Measurements from ENCODE around the gene B3GNT7.
A peak's percentile ranks its signal among the peaks of the same experiment; 100 is the strongest.
"Not testable (repeated sequence)": the region's sequence is repeated elsewhere in the genome, so short reads cannot be mapped to it uniquely, and the experiment has no call there.

Gene B3GNT7

GRCh38 chr2:231405601-231406367, 10.3 kb downstream of the B3GNT7 start:
- not testable (repeated sequence) for H3K4me3 ChIP-seq (ENCODE audit: low read depth, low read length)

DNA sequence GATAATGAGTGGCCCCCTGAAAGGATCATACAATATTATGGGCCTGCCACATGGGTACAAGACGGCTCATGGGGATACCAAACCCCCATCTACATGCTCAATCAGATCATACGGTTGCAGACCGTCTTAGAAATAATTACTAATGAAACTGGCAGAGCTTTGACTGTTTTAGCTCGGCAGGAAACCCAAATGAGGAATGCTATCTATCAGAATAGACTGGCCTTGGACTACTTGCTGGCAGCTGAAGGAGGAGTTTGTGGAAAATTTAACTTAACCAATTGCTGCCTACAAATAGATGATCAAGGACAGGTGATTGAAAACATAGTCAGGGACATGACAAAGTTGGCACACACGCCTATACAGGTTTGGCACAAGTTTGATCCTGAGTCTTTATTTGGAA, 12.2 kb downstream of the B3GNT7 start:
- not testable (repeated sequence) for H3K4me3 ChIP-seq (ENCODE audit: low read depth, low read length)

More at GRCh38 chr2:231405601-231406367, 10.3 kb downstream of the B3GNT7 start:
- peak; percentile 26; the same call in 1 of the 2 replicates for TF ChIP-seq CTCF (IDR thresholded peaks at IDR 0.05; ENCODE audit: borderline replicate concordance, insufficient read depth, low read depth, low read length)

- not testable (repeated sequence) for H3K4me3 ChIP-seq (ENCODE audit: low read depth, low read length)
Measured at GRCh38 chr2:231408304-231408703, 12.8 kb downstream of the B3GNT7 start.

GRCh38 chr2:231409776-231410175, 14.3 kb downstream of the B3GNT7 start:
- no peak overlapping the region for H3K4me3 ChIP-seq (ENCODE audit: low read depth, low read length)
- TF ChIP-seq CTCF (IDR thresholded peaks at IDR 0.05; ENCODE audit: borderline replicate concordance, insufficient read depth, low read depth, low read length) = no peak

DNA sequence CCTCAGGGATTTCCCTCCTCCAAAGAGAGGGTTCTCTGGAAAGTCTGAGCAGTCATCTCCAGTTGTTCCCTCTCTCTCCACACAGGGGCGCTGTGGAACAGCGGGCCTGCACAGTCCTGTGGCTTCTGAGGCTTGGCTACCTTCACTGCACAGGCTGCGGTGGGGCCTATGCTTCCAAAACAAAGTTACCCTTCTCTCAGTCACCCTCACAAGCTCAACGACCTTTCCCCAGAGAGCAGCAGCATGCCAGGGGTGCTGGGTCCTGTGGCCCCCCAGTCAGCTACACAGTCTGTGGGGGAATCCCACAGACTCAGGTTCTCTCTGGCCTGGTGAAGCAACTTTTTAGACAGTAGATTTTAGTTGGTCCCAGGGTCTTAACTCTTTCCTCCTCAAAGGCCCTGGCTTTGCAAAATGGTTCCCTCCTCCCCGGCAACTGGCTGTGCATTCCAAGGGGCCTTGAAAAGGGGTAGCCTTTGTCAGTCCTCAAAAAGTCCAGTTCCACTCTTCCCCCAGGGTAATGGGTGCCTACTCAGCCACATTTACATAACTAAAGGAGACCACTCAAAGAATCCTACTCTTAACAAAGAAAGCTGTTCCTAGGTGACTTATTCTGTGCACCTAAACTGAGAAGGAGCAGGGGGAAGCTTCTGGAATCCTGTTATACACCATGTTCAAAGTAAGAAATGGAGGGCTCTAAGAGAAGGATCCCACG, 14.9 kb downstream of the B3GNT7 start:
- TF ChIP-seq CTCF (IDR thresholded peaks at IDR 0.05; ENCODE audit: borderline replicate concordance, insufficient read depth, low read depth, low read length) = peak; percentile 55; the same call in 1 of the 2 replicates
- no peak overlapping the region for H3K4me3 ChIP-seq (ENCODE audit: low read depth, low read length)

DNA sequence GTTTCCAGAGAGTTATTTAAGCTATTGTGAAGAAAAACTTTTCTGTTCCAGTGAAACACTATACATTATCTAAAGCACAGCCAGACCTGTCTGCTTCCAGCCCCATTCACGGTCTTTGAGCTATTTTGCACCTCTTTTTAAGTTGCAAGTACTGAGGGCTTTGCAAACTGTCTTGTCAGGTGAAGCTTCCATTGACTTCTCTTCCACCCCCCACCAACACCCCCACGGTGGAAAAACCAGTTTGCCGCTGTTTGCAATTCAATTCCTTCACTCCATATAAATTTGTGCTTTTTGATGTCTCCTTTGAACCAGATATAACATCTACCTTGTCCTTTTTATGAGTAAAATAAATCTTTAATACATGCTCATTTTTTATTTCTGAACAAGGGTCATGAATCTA, 15.7 kb downstream of the B3GNT7 start:
- TF ChIP-seq CTCF (IDR thresholded peaks at IDR 0.05; ENCODE audit: borderline replicate concordance, insufficient read depth, low read depth, low read length) = no peak
- no peak overlapping the region for H3K4me3 ChIP-seq (ENCODE audit: low read depth, low read length)

DNA sequence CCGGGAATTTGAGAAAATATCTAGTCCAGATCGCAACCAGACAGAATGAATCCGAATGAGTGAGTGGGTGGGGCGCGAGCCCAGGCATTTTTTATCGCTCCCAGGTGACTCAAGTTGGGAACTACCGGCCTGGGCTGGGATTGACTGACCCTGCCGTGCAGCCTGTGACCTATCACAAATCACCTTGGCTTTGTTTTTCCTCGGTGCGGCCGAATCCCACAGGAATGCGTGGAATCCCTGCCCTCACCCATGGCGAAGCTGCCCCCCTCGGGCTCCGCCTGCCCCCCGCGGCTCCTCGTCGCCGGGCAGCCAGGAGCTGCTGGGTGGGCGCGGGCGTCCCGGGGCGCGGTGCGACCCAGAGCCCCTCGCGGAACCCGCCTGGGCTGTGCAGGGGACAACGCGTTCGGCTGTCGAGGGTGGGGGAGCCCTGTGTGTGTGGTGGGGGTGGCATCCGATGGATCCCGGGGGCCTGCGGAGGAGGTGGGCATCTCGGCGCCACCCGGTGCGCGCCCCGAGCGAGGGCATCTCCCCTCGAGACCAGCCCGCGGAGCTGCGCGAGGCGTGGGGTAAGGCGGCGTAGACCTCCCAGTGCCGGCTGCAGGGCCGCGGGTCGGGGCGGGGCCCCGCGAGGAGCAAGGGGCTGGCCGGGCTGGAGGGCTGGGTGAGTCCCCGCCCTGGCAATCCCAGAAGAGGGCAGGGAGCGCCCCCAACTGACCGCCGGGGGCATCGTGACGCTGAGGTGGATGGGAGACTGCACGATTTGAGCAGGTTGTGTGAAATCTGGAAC, 16.5 kb downstream of the B3GNT7 start:
- H3K4me3 ChIP-seq (ENCODE audit: low read depth, low read length) = peak overlapping the region; percentile 66
- TF ChIP-seq CTCF (IDR thresholded peaks at IDR 0.05; ENCODE audit: borderline replicate concordance, insufficient read depth, low read depth, low read length) = peak; percentile 98

All from GM12875 (cell line).